B cell (primary cell): Measurements from ENCODE around the gene VGLL1. TPM values are rescaled to one million over a fixed set of nuclear protein-coding genes. Genes with fewer than 3 reads are reported as not detected.

Experiments
- ATAC-seq: fragments of 200-7000 bp; cut with Tn5 transposase; one replicate; pipeline ENCODE4 v1.10.0; 2021; ENCODE audit warnings: low read depth, mild to moderate bottlenecking, moderate number of reproducible peaks, moderate library complexity
- CTCF ChIA-PET: fragments of 350-600 bp; sonication (Branson Sonifier 250); formaldehyde crosslinking; loops from one replicate; lab custom pipeline; 2021; ENCODE audit warnings: antibody characterized with exemption, inconsistent platforms; lab: Charles Lee
- POLR2A ChIA-PET: fragments of 350-600 bp; sonication (Branson Sonifier 250); formaldehyde crosslinking; loops from one replicate; lab custom pipeline; 2021; ENCODE audit warnings: antibody characterized with exemption; lab: Charles Lee
- DNase-seq: peaks from one replicate; pipeline ENCODE4 v3.0.0; 2013
- H2AFZ ChIP-seq: 2 replicates; pipeline ENCODE4 v1.6.1; 2012; ENCODE audit warnings: mild to moderate bottlenecking, low read depth, low read length; ENCODE audit not compliant: insufficient read depth, poor library complexity, severe bottlenecking
- H3K27ac ChIP-seq, 2 donors: 1 replicate in 1 of 2; 2 replicates in 1 of 2; pipeline ENCODE4 v1.5.1; 2012 to 2013; ENCODE audit warnings: low read length in 2 of 2, mild to moderate bottlenecking in 2 of 2, moderate library complexity in 1 of 2
- H3K27me3 ChIP-seq, 4 experiments: fragments of 200-600 bp in 1 of 4; sonication (generic) in 1 of 4; replicated peaks in 1 of 4; 1 replicate in 2 of 4; 2 replicates in 2 of 4; pipeline versions ENCODE4 v1.6.1 to v1.7.0; 2013 to 2016; ENCODE audit warnings: low read length in 3 of 4, mild to moderate bottlenecking in 2 of 4, mixed read lengths in 1 of 4, moderate library complexity in 1 of 4; ENCODE audit not compliant: insufficient read depth in 4 of 4, control insufficient read depth in 3 of 4; ENCODE audit errors: control extremely low read depth in 1 of 4
- H3K36me3 ChIP-seq, 2 experiments: replicated peaks in 1 of 2; 1 replicate in 1 of 2; 2 replicates in 1 of 2; pipeline versions ENCODE4 v1.6.1 to v1.7.1; 2013; ENCODE audit warnings: low read length in 1 of 2; ENCODE audit not compliant: insufficient read depth in 2 of 2, control insufficient read depth in 1 of 2; ENCODE audit errors: control extremely low read depth in 1 of 2, extremely low read depth in 1 of 2
- H3K4me1 ChIP-seq, 2 donors: fragments of 200-600 bp in 1 of 2; sonication (generic) in 1 of 2; 1 replicate in 1 of 2; 2 replicates in 1 of 2; pipeline versions ENCODE4 v1.5.1 to v1.6.1; 2013 to 2017; ENCODE audit warnings: low read length in 2 of 2; ENCODE audit not compliant: control insufficient read depth in 2 of 2, insufficient read depth in 2 of 2
- H3K4me2 ChIP-seq: replicated peaks from 2 replicates; pipeline ENCODE3; 2012; ENCODE audit warnings: mild to moderate bottlenecking, low read depth, low read length; ENCODE audit not compliant: poor library complexity, severe bottlenecking
- H3K4me3 ChIP-seq, 5 experiments: fragments of 200-600 bp in 1 of 5; sonication (generic) in 1 of 5; 1 replicate in 3 of 5; 2 replicates in 2 of 5; pipeline versions ENCODE4 v1.5.1 to v1.7.0; 2011 to 2016; ENCODE audit warnings: low read length in 4 of 5, mild to moderate bottlenecking in 4 of 5, low read depth in 2 of 5, control low read depth in 1 of 5, moderate library complexity in 1 of 5; ENCODE audit not compliant: insufficient read depth in 1 of 5; ENCODE audit errors: control extremely low read depth in 1 of 5, extremely low read depth in 1 of 5
- H3K79me2 ChIP-seq: fragments of 200-600 bp; sonication (generic); one replicate; pipeline ENCODE4 v1.6.0; 2016; ENCODE audit warnings: low read length; ENCODE audit not compliant: control insufficient read depth, insufficient read depth
- H3K9ac ChIP-seq: fragments of 200-600 bp; sonication (generic); 2 replicates; pipeline ENCODE4 v1.6.1; 2017; ENCODE audit warnings: mild to moderate bottlenecking, low read length, moderate library complexity
- H3K9me3 ChIP-seq, 3 donors: one replicate each; pipeline versions ENCODE4 v1.6.1 to v1.7.1; 2013; ENCODE audit warnings: low read length in 2 of 3; ENCODE audit not compliant: control insufficient read depth in 2 of 3, insufficient read depth in 1 of 3; ENCODE audit errors: control extremely low read depth in 1 of 3
- H4K20me1 ChIP-seq: 2 replicates; pipeline ENCODE4 v1.6.0; 2012; ENCODE audit warnings: mild to moderate bottlenecking, low read length; ENCODE audit not compliant: insufficient read depth, control insufficient read depth, poor library complexity, severe bottlenecking
- H3K27ac Mint-ChIP-seq: one replicate; pipeline ENCODE4 v1.8.0; 2021; ENCODE audit warnings: mixed read lengths
- H3K27me3 Mint-ChIP-seq: one replicate; pipeline ENCODE4 v1.8.0; 2021; ENCODE audit warnings: mixed read lengths
- H3K4me1 Mint-ChIP-seq: one replicate; pipeline ENCODE4 v1.8.0; 2021; ENCODE audit warnings: mixed read lengths
- H3K4me3 Mint-ChIP-seq: one replicate; pipeline ENCODE4 v1.8.0; 2021; ENCODE audit warnings: mixed read lengths
- H3K9me3 Mint-ChIP-seq: one replicate; pipeline ENCODE4 v1.8.0; 2022; ENCODE audit warnings: mixed read lengths; ENCODE audit not compliant: insufficient read depth
- EZH2 ChIP-seq: IDR thresholded peaks from 2 replicates; pipeline ENCODE4 v1.6.1; 2012; ENCODE audit warnings: borderline replicate concordance, low read depth, mild to moderate bottlenecking, moderate library complexity, low read length; ENCODE audit not compliant: insufficient read depth, poor library complexity, severe bottlenecking
- WGBS: methylation state at CpG from one replicate; pipeline ENCODE4 v1.1.5; 2013; ENCODE audit warnings: missing lambda C conversion rate; ENCODE audit not compliant: insufficient coverage; 5-methylcytosine and 5-hydroxymethylcytosine counted together
- intact Hi-C: fragments of 100-400 bp; cut with micrococcal nuclease; formaldehyde crosslinking; loops from one replicate; pipeline ENCODE4 v1.10.0; 2022
- polyA plus RNA-seq: library from polyadenylated mRNA; depleted of rRNA; stranded (reverse); fragments of >200 nt; gene quantifications from 2 replicates; pipeline ENCODE4 v1.2.3, GENCODE V29; 2012
- total RNA-seq, 2 donors: library from RNA; stranded (reverse); fragments of 120-200 nt in 1 of 2; gene quantifications; 1 replicate in 1 of 2; 2 replicates in 1 of 2; pipeline versions ENCODE4 v1.2.3 to v1.2.4, GENCODE V29; 2013 to 2022
- TF ChIP-seq, protein P1 (sequence below): fragments of 200-600 bp; IDR thresholded peaks from one replicate; pipeline ENCODE4 v1.8.0; 2022; ENCODE audit warnings: antibody characterized with exemption, mild to moderate bottlenecking

The VGLL1 gene
- total and polyA plus RNA-seq, 2 donors (not counting 1 experiment from before 2014, with no cell fraction given) = not detected

DNA sequence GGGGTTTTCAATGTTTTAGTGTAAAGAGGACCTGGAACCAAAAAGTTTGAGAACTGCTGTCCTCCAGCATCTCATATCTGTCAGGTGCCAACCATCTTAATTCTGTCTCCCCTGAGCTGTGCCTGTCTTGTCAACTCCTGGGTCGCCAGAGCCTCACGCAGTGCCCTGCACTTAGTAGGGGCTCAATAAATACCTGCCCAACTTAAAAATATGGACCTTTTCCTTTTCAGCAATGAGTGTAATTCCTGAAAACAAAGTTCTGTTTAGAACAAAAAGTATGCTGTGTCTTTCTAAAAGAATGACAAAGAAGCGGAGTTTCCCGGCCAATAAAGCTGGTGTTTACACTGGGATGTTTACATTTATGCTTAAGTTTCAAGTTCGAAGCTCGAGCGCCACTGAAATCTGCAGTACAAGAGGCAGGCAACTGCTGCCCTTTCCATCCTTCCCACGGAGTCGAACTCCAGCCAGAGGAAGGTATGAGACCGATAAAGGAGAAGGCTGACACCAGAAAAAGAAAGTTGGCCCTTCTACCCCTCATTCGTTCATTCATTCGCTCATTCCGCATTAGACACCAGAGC lies 35.7 kb upstream of the VGLL1 start:
- no peaks in the 10 kb centered on the region for H3K27me3 Mint-ChIP-seq
- no peaks in the 10 kb centered on the region for H4K20me1 ChIP-seq
- no peaks in the 10 kb centered on the region for H3K9me3 Mint-ChIP-seq
- H3K9ac ChIP-seq = peak overlapping the region; percentile 70
- H3K36me3 ChIP-seq = peaks cover 0 to 9% of the 10 kb centered on the region in 2 experiments
- 0% methylated on average over 1 of the region's 13 CpGs for WGBS
- peak overlapping the region; percentile 57 to 83 (median 75) for H3K4me3 ChIP-seq
- peak overlapping the region; percentile 99 for H3K27ac Mint-ChIP-seq
- peaks cover 0 to 2% (median 0%) of the 10 kb centered on the region in 4 experiments for H3K27me3 ChIP-seq
- peak overlapping the region; percentile 90 to 91 for H3K27ac ChIP-seq
- ATAC-seq = no peak
- peak overlapping the region; percentile 93 for H3K4me3 Mint-ChIP-seq
- peaks cover 6 to 7% of the 10 kb centered on the region in 2 donors for H3K4me1 ChIP-seq
- no peak for DNase-seq
- POLR2A ChIA-PET = no interaction called here
- peaks cover 20% of the 10 kb centered on the region for H3K4me1 Mint-ChIP-seq
- no peaks in the 10 kb centered on the region for H3K79me2 ChIP-seq
- H3K4me2 ChIP-seq = peak overlapping the region; percentile 78
- CTCF ChIA-PET = no interaction called here
- TF ChIP-seq EZH2 = no peak
- TF ChIP-seq, protein P1, sequence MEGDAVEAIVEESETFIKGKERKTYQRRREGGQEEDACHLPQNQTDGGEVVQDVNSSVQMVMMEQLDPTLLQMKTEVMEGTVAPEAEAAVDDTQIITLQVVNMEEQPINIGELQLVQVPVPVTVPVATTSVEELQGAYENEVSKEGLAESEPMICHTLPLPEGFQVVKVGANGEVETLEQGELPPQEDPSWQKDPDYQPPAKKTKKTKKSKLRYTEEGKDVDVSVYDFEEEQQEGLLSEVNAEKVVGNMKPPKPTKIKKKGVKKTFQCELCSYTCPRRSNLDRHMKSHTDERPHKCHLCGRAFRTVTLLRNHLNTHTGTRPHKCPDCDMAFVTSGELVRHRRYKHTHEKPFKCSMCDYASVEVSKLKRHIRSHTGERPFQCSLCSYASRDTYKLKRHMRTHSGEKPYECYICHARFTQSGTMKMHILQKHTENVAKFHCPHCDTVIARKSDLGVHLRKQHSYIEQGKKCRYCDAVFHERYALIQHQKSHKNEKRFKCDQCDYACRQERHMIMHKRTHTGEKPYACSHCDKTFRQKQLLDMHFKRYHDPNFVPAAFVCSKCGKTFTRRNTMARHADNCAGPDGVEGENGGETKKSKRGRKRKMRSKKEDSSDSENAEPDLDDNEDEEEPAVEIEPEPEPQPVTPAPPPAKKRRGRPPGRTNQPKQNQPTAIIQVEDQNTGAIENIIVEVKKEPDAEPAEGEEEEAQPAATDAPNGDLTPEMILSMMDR = no peak
- H2AFZ ChIP-seq = peak overlapping the region; percentile 80
- H3K9me3 ChIP-seq = no peaks in the 10 kb centered on the region
- intact Hi-C loops = loop anchor here (2.0 to 10.0 kb wide), 4 partner anchors 244 to 521 kb away; partner anchors contain the start of genes FHL1 and MAP7D3
